MCF 10A (cell line): ENCODE measurements around the gene KCNJ16. TPM values are rescaled to one million over a fixed set of nuclear protein-coding genes. Genes with fewer than 3 reads are reported as not detected.

ENCODE experiments used
- BruUV-seq: library from RNA; stranded (reverse); fragments of 400-500 nt; replicated peaks from 2 replicates; lab custom pipeline; 2021; lab: Mats Ljungman, UMichigan
- CTCF ChIA-PET: fragments of 300-600 bp; sonication (Branson Sonifier 250); formaldehyde crosslinking; extraction: SDS; loops from one replicate; lab custom pipeline; 2021; ENCODE audit warnings: antibody characterized with exemption, inconsistent platforms; lab: Yijun Ruan, JAX
- POLR2A ChIA-PET: fragments of 300-600, 350-650 bp; sonication (Branson Sonifier 250); formaldehyde crosslinking; extraction: SDS; loops from one replicate; lab custom pipeline; 2020; ENCODE audit warnings: antibody characterized with exemption, inconsistent platforms; lab: Yijun Ruan, JAX
- DNase-seq: peaks from one replicate; pipeline ENCODE4 v3.0.0-alpha.2; 2018; ENCODE audit not compliant: unreplicated experiment
- H3K27ac Mint-ChIP-seq: one replicate; pipeline ENCODE4 v1.8.0; 2022; ENCODE audit warnings: mild to moderate bottlenecking, low read depth, mixed read lengths; ENCODE audit not compliant: unreplicated experiment
- H3K27me3 Mint-ChIP-seq: one replicate; pipeline ENCODE4 v1.8.0; 2022; ENCODE audit warnings: mixed read lengths; ENCODE audit not compliant: insufficient read depth, unreplicated experiment
- H3K36me3 Mint-ChIP-seq: one replicate; pipeline ENCODE4 v1.8.0; 2022; ENCODE audit warnings: mild to moderate bottlenecking, moderate library complexity, mixed read lengths; ENCODE audit not compliant: insufficient read depth, unreplicated experiment
- H3K4me1 Mint-ChIP-seq: one replicate; pipeline ENCODE4 v1.8.0; 2022; ENCODE audit warnings: mixed read lengths; ENCODE audit not compliant: insufficient read depth, unreplicated experiment
- H3K4me3 Mint-ChIP-seq: one replicate; pipeline ENCODE4 v1.8.0; 2022; ENCODE audit warnings: mild to moderate bottlenecking, moderate library complexity, mixed read lengths; ENCODE audit not compliant: unreplicated experiment
- H3K9me3 Mint-ChIP-seq: one replicate; pipeline ENCODE4 v1.8.0; 2022; ENCODE audit warnings: mixed read lengths; ENCODE audit not compliant: unreplicated experiment
- CTCF ChIP-seq: fragments of 200-600 bp; IDR thresholded peaks from one replicate; pipeline ENCODE4 v1.8.0; 2022; ENCODE audit warnings: antibody characterized with exemption, mild to moderate bottlenecking; ENCODE audit not compliant: unreplicated experiment
- intact Hi-C: fragments of 100-400 bp; cut with micrococcal nuclease; formaldehyde crosslinking; loops from 2 replicates; pipeline ENCODE4 v1.14.1; 2022
- total RNA-seq: library from RNA; stranded (reverse); gene quantifications from 2 replicates; pipeline ENCODE4 v1.2.3, GENCODE V29; 2022

The KCNJ16 gene
- total RNA-seq, 1 experiment from 2014 or later, result 0.42 TPM

DNA sequence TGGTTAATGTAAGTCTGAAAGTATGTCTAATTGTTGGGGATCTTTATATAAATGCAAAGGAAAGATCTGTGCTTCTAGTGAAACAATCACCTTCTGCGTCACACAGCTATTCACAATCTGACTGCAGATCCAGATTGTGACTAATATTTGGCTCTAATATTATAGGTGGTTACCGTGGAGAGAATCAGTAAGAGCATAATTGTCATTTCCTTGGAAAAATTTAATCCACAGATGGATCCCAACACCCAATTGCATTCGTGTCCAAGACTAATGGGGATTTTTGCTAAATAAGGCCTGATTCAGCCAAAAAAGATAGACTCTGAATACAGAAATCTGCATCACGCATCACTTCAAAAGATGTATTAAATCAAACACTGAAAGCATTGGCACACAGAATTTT, 91.6 kb downstream of the KCNJ16 start:
- no peaks in the 10 kb centered on the region for H3K36me3 Mint-ChIP-seq
- CTCF ChIA-PET, result interaction anchor here (1.3 to 2.2 kb wide), 7 partner anchors 23 to 641 kb away, joined by 3 to 6 read pairs (median 5); no protein-coding TSS in a partner anchor
- H3K4me1 Mint-ChIP-seq, result peaks cover 15% of the 10 kb centered on the region
- H3K27me3 Mint-ChIP-seq, result no peaks in the 10 kb centered on the region
- intact Hi-C loops, result loop anchor here (5.0 kb wide), 2 partner anchors 386 to 456 kb away; no protein-coding TSS in a partner anchor
- POLR2A ChIA-PET, result no interaction called here
- H3K9me3 Mint-ChIP-seq, result no peaks in the 10 kb centered on the region
- BruUV-seq, result no TSS peak
- H3K4me3 Mint-ChIP-seq, result no peak overlapping the region
- DNase-seq, result no peak
- no peak overlapping the region for H3K27ac Mint-ChIP-seq
- no peak for TF ChIP-seq CTCF

GRCh38 chr17:70168044-70168976, 93.3 kb downstream of the KCNJ16 start:
- Mint-ChIP-seq H3K9me3 (no peaks in the 10 kb centered on the region), H3K4me1 (peaks cover 25% of the 10 kb centered on the region), H3K27ac (peak overlapping the region; percentile 10), H3K36me3 (no peaks in the 10 kb centered on the region), H3K4me3 (peak overlapping the region; percentile 76), H3K27me3 (no peaks in the 10 kb centered on the region)
- intact Hi-C loops, result loop anchor here (1.0 to 5.0 kb wide), 3 partner anchors 384 to 561 kb away; no protein-coding TSS in a partner anchor
- no TSS peak for BruUV-seq
- ChIA-PET POLR2A (interaction anchor here (0.6 to 4.8 kb wide), 12 partner anchors 9 to 601 kb away, joined by 3 to 22 read pairs (median 4); no protein-coding TSS in a partner anchor), CTCF (interaction anchor here (0.6 to 2.5 kb wide), 24 partner anchors 9 to 835 kb away, joined by 3 to 18 read pairs (median 4); no protein-coding TSS in a partner anchor)
- TF ChIP-seq CTCF, result peak; percentile 58
- peak; percentile 73 for DNase-seq

- no peaks in the 10 kb centered on the region for H3K27me3 Mint-ChIP-seq
- no peaks in the 10 kb centered on the region for H3K9me3 Mint-ChIP-seq
- no peaks in the 10 kb centered on the region for H3K36me3 Mint-ChIP-seq
- peak within 1 kb of the TSS; percentile 10 for H3K27ac Mint-ChIP-seq
- DNase-seq, result peak; percentile 76
- peak within 1 kb of the TSS; percentile 76 for H3K4me3 Mint-ChIP-seq
- intact Hi-C loops, result loop anchor here (1.0 to 5.0 kb wide), 4 partner anchors 383 to 600 kb away; no protein-coding TSS in a partner anchor
- H3K4me1 Mint-ChIP-seq, result peaks cover 34% of the 10 kb centered on the region
- TF ChIP-seq CTCF, result no peak
- no TSS peak for BruUV-seq
- CTCF ChIA-PET, result interaction anchor here (0.6 to 2.5 kb wide), 12 partner anchors 9 to 658 kb away, joined by 3 to 18 read pairs (median 3); no protein-coding TSS in a partner anchor
- POLR2A ChIA-PET, result interaction anchor here (0.6 to 4.8 kb wide), 11 partner anchors 10 to 629 kb away, joined by 3 to 22 read pairs (median 4); no protein-coding TSS in a partner anchor
Observed at GRCh38 chr17:70168977-70169708, 94.1 kb downstream of the KCNJ16 start, which contains the start of gene KCNJ2. Gene KCNJ2, plus strand, starts transcription at chr17:70169532. Its CDS starts 5,508 bp downstream, at chr17:70175040.
